Sigmoid colon (tissue), 7 donors: Measurements from ENCODE around the gene PMAIP1. TPM values are rescaled to one million over a fixed set of nuclear protein-coding genes. Genes with fewer than 3 reads are reported as not detected.

ENCODE experiments used
- DNase-seq: peaks from one replicate; pipeline ENCODE4 v3.0.0-alpha.2; 2019
- H3K27ac ChIP-seq, 4 donors: fragments of 200-600 bp; sonication (generic); one replicate each; pipeline ENCODE4 v1.5.1; 2016 to 2019; ENCODE audit warnings: mild to moderate bottlenecking in 1 of 4
- H3K27me3 ChIP-seq, 3 donors: fragments of 200-600 bp; sonication (generic); one replicate each; pipeline ENCODE4 v1.5.1; 2019; ENCODE audit warnings: mild to moderate bottlenecking in 1 of 3
- H3K36me3 ChIP-seq, 4 donors: fragments of 200-600 bp; sonication (generic); one replicate each; pipeline ENCODE4 v1.5.1; 2016 to 2019
- H3K4me1 ChIP-seq, 4 donors: fragments of 200-600 bp; sonication (generic); one replicate each; pipeline ENCODE4 v1.5.1; 2017 to 2019
- H3K4me3 ChIP-seq, 4 donors: fragments of 200-600 bp; sonication (generic); one replicate each; pipeline ENCODE4 v1.5.1; 2017 to 2019; ENCODE audit warnings: mild to moderate bottlenecking in 2 of 4, moderate library complexity in 1 of 4
- H3K9me3 ChIP-seq, 4 donors: fragments of 200-600 bp in 3 of 4; sonication (generic) in 3 of 4; one replicate each; pipeline versions ENCODE4 v1.5.1 to v1.6.1; 2013 to 2019
- EP300 ChIP-seq, 4 donors: sonication (generic); formaldehyde crosslinking; IDR thresholded peaks; one replicate each; pipeline ENCODE4 v1.6.1; 2017; ENCODE audit warnings: antibody characterized with exemption in 4 of 4
- POLR2A ChIP-seq, 2 donors: fragments of 450-650 bp; IDR thresholded peaks; one replicate each; pipeline ENCODE4 v1.6.1; 2016; ENCODE audit warnings: antibody characterized with exemption in 2 of 2, mild to moderate bottlenecking in 2 of 2, moderate library complexity in 2 of 2
- POLR2AphosphoS5 ChIP-seq, 4 donors: sonication (generic); formaldehyde crosslinking; IDR thresholded peaks; one replicate each; pipeline ENCODE4 v1.6.1; 2017; ENCODE audit warnings: antibody characterized with exemption in 4 of 4
- WGBS, 2 donors: extraction: QIAGEN DNeasy Blood & Tissue Kit; methylation state at CpG; one replicate each; pipeline ENCODE4 v1.1.7; 2013; 5-methylcytosine and 5-hydroxymethylcytosine counted together
- intact Hi-C: fragments of 100-400 bp; cut with DNase I; formaldehyde crosslinking; loops from one replicate; pipeline ENCODE4 v1.15.1; 2023
- polyA plus RNA-seq, 3 donors: library from polyadenylated mRNA; stranded (reverse); fragments of 200-250 nt; gene quantifications; one replicate each; pipeline ENCODE4 v1.2.3, GENCODE V29; 2013
- total RNA-seq, 4 donors: library from RNA; depleted of rRNA; stranded (reverse); fragments of >200 nt; gene quantifications; one replicate each; pipeline ENCODE4 v1.1.0, GENCODE V29; 2016
- TF ChIP-seq, protein P1 (sequence below), 4 experiments: fragments of 450-650 bp in 3 of 4; fragments of 200-600 bp in 1 of 4; IDR thresholded peaks; one replicate each; pipeline ENCODE4 v1.5.1; 2016 to 2019; ENCODE audit warnings: antibody characterized with exemption in 4 of 4, mild to moderate bottlenecking in 3 of 4, moderate library complexity in 2 of 4
- donor health status: healthy with polysubstance abuse.
- donor health status: Bipolar disorder and iron deficiency.
- donor health status: healthy.

Gene PMAIP1
- total and polyA plus RNA-seq, 7 donors = 0.99 to 9.5 (median 4.4) TPM; not detected in 1

- TF ChIP-seq POLR2A (IDR thresholded peaks at IDR 0.05) (no peak), POLR2AphosphoS5 (IDR thresholded peaks at IDR 0.05) (peak in 1 of 4 donors; percentile 34), EP300 (IDR thresholded peaks at IDR 0.05) (no peak)
- TF ChIP-seq, protein P1, sequence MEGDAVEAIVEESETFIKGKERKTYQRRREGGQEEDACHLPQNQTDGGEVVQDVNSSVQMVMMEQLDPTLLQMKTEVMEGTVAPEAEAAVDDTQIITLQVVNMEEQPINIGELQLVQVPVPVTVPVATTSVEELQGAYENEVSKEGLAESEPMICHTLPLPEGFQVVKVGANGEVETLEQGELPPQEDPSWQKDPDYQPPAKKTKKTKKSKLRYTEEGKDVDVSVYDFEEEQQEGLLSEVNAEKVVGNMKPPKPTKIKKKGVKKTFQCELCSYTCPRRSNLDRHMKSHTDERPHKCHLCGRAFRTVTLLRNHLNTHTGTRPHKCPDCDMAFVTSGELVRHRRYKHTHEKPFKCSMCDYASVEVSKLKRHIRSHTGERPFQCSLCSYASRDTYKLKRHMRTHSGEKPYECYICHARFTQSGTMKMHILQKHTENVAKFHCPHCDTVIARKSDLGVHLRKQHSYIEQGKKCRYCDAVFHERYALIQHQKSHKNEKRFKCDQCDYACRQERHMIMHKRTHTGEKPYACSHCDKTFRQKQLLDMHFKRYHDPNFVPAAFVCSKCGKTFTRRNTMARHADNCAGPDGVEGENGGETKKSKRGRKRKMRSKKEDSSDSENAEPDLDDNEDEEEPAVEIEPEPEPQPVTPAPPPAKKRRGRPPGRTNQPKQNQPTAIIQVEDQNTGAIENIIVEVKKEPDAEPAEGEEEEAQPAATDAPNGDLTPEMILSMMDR (IDR thresholded peaks at IDR 0.05) = no peak
- H3K4me3 ChIP-seq = peak overlapping the region; percentile 44 to 63 (median 61)
- no peak for DNase-seq
- peaks cover 0 to 21% (median 14%) of the 10 kb centered on the region in 4 donors for H3K4me1 ChIP-seq
- intact Hi-C loops = no loop called here
- peaks cover 0 to 60% (median 3%) of the 10 kb centered on the region in 3 donors for H3K27me3 ChIP-seq
- H3K27ac ChIP-seq = peak overlapping the region; percentile 77 to 83 (median 81)
- 1% methylated on average over 51 of the region's 51 CpGs for WGBS, 2 donors
- no peaks in the 10 kb centered on the region for H3K36me3 ChIP-seq
- no peaks in the 10 kb centered on the region for H3K9me3 ChIP-seq
These were observed 679 bp downstream of the PMAIP1 start for GRCh38 chr18:59900222-59901128.

DNA sequence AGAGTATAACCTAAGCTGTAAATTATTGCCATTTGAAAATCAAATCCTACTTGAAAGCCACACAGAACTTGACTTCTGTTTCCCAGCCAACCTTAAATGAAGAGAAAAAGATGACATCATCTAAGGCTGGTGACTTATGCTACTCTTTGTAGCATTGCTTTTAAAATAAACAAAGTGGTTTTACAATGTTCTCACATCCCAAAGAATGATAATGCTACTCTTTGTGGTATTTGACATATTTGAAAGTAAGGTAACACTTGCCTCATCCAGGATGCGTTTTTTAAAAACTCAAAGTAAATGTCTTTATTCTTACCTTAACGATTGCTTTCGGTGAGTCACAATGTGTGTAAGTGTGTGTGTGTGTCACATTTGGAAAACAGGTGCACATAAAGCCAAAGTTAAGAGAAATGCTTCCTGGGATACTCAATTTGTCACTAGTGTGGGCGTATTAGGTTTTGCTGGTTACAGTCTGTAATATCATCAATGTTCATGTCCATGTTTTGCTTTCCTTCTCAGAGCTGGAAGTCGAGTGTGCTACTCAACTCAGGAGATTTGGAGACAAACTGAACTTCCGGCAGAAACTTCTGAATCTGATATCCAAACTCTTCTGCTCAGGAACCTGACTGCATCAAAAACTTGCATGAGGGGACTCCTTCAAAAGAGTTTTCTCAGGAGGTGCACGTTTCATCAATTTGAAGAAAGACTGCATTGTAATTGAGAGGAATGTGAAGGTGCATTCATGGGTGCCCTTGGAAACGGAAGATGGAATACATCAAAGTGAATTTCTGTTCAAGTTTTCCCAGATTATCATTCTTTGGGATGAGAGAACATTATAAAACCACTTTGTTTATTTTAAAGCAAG lies 2.6 kb downstream of the PMAIP1 start:
- H3K9me3 ChIP-seq = no peaks in the 10 kb centered on the region
- H3K36me3 ChIP-seq = no peaks in the 10 kb centered on the region
- 80 to 85% methylated on average over 8 of the region's 8 CpGs for WGBS, 2 donors
- peaks cover 0 to 21% (median 14%) of the 10 kb centered on the region in 4 donors for H3K4me1 ChIP-seq
- no peak for TF ChIP-seq POLR2AphosphoS5 (IDR thresholded peaks at IDR 0.05)
- no peak for TF ChIP-seq POLR2A (IDR thresholded peaks at IDR 0.05)
- TF ChIP-seq, protein P1 (IDR thresholded peaks at IDR 0.05) = no peak
- TF ChIP-seq EP300 (IDR thresholded peaks at IDR 0.05) = no peak
- no peak overlapping the region for H3K27ac ChIP-seq
- no peak for DNase-seq
- peaks cover 0 to 60% (median 3%) of the 10 kb centered on the region in 3 donors for H3K27me3 ChIP-seq
- no peak overlapping the region for H3K4me3 ChIP-seq
- intact Hi-C loops = no loop called here

GRCh38 chr18:59902993-59903610 lies 3.3 kb downstream of the PMAIP1 start:
- intact Hi-C loops = no loop called here

More at GRCh38 chr18:59902993-59903610, 3.3 kb downstream of the PMAIP1 start:
- Histone ChIP-seq H3K27me3 (peaks cover 0 to 56% (median 3%) of the 10 kb centered on the region in 3 donors), H3K4me3 (no peak overlapping the region), H3K27ac (no peak overlapping the region), H3K36me3 (no peaks in the 10 kb centered on the region), H3K9me3 (no peaks in the 10 kb centered on the region), H3K4me1 (peaks cover 0 to 21% (median 14%) of the 10 kb centered on the region in 4 donors)
- WGBS, 2 donors = 90 to 93% methylated on average over 8 of the region's 8 CpGs
- no peak for DNase-seq
- TF ChIP-seq POLR2A (IDR thresholded peaks at IDR 0.05) (no peak), EP300 (IDR thresholded peaks at IDR 0.05) (no peak), POLR2AphosphoS5 (IDR thresholded peaks at IDR 0.05) (no peak)
- TF ChIP-seq, protein P1 (IDR thresholded peaks at IDR 0.05) = no peak
